NK-92 (cell line): ENCODE measurements around the gene GLIPR1L1.
A peak's percentile ranks its signal among the peaks of the same experiment; 100 is the strongest.

ENCODE experiments used
- DNase-seq: peaks from one replicate; lab custom pipeline; 2025; ENCODE audit not compliant: unreplicated experiment; lab: John Stamatoyannopoulos, UW

The GLIPR1L1 gene

GRCh38 chr12:75349946-75350345 is 15.5 kb downstream of the GLIPR1L1 start:
- no peak for DNase-seq

- DNase-seq, result no peak
Measured at GRCh38 chr12:75350413-75350812, 15.9 kb downstream of the GLIPR1L1 start.

GRCh38 chr12:75354011-75354410 is 19.5 kb downstream of the GLIPR1L1 start:
- no peak for DNase-seq

- no peak for DNase-seq
Measured at GRCh38 chr12:75360920-75361319, 26.4 kb downstream of the GLIPR1L1 start.

- no peak for DNase-seq
Measured at GRCh38 chr12:75361408-75361807, 26.9 kb downstream of the GLIPR1L1 start.

GRCh38 chr12:75364919-75365318 is 30.4 kb downstream of the GLIPR1L1 start:
- no peak for DNase-seq

- no peak for DNase-seq
Measured at GRCh38 chr12:75366629-75367028, 32.2 kb downstream of the GLIPR1L1 start.

GRCh38 chr12:75374971-75375370 is 40.5 kb downstream of the GLIPR1L1 start:
- DNase-seq, result no peak

GRCh38 chr12:75378354-75378753 is 43.9 kb downstream of the GLIPR1L1 start:
- no peak for DNase-seq

GRCh38 chr12:75389061-75389460 is 54.6 kb downstream of the GLIPR1L1 start:
- no peak for DNase-seq

- DNase-seq, result no peak
Measured at GRCh38 chr12:75389706-75390105, 55.2 kb downstream of the GLIPR1L1 start.

GRCh38 chr12:75390156-75390898 is 55.9 kb downstream of the GLIPR1L1 start:
- DNase-seq, result no peak

GRCh38 chr12:75390899-75391538 is 56.5 kb downstream of the GLIPR1L1 start, which contains the start of gene GLIPR1L2:
Gene GLIPR1L2, plus strand, starts transcription at chr12:75391089. Its CDS starts 28 bp downstream, at chr12:75391117.
- peak; percentile 15 for DNase-seq

GRCh38 chr12:75404231-75404630 is 69.8 kb downstream of the GLIPR1L1 start:
- DNase-seq, result no peak

GRCh38 chr12:75407683-75408082 is 73.2 kb downstream of the GLIPR1L1 start:
- no peak for DNase-seq

- no peak for DNase-seq
Measured at GRCh38 chr12:75409830-75410229, 75.4 kb downstream of the GLIPR1L1 start.

- no peak for DNase-seq
Measured at GRCh38 chr12:75414671-75415070, 80.2 kb downstream of the GLIPR1L1 start.

GRCh38 chr12:75419841-75420240 is 85.4 kb downstream of the GLIPR1L1 start:
- DNase-seq, result no peak
